HG03097 (cell line): ENCODE measurements around the gene AZIN2.

Experiments
- ATAC-seq: cut with Tn5 transposase; IDR thresholded peaks from one replicate; pipeline ENCODE4 v1.9.1; 2021; ENCODE audit not compliant: unreplicated experiment, low FRiP score

AZIN2 gene

DNA sequence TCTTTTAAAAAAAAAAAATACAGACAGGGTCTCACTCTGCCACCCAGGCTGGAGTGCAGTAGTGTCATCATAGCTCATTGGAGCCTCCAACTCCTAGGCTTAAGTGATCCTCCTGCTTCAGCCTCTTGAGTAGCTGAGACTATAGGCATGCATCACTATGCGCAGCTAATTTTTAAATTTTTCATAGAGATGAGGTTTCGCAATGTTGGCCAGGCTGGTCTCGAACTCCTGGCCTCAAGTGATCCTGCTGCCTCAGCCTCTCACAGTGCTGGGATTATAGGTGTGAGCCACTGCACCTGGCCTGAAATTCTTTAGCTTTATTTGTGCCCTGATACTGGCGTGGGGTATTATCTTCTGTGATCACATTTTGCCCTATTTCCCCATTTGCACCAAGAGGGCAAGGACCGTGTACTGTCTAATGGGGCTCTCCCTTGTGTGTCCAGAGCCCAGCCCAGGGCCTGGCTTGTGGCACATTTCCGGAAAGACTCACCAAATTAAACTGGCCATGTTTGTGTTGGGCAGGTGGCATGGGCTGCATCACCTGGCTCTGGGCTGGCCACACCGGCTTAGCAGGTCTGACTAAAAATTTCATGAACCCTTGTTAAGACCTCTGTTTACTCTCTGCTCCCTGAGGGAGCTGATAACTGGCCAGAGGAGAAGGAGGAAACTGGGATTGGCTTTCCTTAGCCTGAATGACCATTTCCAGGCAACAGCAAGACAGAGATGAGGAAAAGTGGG, 68.7 kb downstream of the AZIN2 start:
- no peak for ATAC-seq

DNA sequence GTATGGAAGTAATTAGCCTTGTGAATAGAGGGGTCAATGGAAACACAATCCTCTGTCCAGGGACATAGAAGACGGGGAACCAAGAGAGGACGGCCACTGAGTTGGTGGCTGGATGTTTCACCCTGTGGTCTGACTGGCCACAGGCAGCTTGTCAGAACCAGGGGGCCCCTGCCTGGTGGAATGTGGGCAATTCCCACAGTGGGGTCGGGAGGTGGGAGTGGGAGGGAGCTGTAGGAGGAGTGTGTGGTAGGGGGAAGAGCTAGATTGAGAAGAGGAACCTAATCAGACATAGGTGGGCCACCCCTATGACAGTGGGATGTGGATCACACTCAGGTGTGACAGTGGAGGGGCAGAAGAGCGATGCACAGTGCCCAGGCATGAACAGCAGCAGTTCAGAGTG, 69.6 kb downstream of the AZIN2 start:
- ATAC-seq, result no peak

DNA sequence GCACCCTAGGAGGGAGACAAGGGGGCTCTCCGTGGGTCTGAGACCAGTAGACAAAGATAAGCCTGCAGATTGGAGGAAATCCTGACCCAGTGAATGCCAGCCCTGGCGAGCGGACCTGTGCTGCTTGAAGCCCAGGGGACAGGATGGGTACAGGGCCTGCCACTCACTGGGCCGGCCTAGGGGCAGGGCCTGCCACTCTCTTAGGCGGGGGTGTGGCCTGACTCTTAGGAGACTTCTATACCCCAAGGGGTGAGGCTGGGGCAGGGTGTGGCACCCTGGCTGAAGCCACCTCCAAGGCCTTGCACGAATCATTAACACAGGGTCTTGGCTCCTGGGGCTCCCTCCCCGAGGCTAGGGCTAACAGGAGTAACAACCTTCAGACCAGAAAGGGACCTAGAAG, 70.2 kb downstream of the AZIN2 start:
- no peak for ATAC-seq

DNA sequence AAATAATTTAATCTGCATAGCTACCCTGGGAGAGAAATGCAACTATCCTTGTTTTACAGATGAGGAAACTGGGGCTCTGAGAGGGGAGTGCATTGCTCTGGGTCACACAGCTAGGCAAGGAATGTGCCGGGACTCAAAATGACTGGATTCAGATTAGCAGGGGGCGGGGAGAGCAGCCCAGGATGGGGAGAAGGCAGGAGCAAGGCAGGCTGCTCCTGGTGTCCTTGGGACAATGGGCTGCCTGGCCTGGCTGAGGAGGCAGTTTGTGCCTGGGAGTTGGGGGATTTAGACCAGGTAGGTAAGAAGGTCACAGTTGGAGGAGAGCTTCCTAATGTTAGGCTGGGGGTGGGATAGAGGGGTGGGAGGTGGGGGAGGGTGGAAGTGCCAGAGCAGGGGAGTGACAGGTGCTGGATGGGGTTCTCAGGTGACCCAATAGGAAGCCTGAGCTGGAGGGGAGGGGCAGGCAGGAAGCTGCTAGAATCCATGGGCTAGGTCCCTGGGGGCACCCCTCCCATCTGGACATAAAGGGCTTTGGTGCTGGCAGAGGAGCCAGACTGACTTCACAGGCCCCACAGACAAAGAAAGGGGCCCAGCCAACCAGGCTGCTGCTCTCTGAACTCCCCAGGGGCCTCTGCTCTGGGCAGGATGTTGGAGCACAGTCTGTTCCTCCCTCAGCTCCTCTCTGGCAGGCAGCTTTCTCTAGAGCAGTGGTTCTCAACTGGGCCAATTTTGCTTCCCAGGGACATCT, 71.9 kb downstream of the AZIN2 start:
- ATAC-seq, result no peak

DNA sequence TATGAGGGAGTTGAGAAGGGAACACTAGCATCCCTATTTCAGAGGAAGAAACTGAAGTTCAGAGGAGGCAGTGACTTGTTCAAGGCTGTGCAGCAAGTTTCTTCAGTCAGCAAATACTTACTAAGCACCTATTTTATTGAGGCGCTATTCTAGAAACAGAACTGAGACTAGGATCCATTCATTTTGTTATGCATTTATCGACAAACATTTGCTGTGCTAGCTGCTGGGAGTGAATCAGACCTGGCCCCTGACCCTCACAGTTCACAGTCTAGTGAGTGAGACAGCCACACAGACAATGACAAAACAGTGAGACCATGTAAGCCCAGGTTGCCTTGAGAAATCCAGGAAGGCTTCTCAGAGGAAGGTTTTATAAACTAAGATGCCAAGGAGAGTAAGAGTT, 72.7 kb downstream of the AZIN2 start:
- no peak for ATAC-seq

DNA sequence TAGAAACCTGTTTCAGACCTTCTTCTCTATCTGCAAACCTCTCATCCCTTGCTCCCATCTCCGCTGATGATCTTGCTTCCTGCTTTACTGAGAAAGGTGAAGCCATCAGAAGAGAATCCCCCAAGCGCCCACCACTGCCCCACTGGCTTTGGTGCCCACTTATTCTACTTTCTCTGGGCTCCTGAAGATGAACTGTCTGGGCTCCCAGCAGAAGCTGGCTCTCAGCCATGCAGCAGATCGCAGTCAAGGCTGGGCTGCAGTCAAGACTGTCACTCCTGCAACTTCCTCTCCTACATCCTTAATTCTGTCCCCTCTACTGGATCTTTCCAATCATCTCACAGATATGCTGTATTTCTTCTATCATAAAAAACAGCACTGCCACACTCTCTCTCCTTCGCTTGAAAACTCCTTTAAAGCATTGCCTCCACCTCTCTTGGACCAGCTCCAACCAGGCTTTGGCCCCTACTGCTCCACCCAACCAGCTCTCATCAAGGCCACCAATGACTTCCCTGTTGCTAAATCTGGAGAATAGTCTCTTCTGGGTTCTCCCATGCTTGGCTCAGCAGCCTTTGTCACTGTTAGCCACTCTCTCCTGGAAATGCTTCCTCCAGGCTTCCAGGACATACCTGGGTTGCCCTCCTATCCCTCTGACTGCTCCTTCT, 75.1 kb downstream of the AZIN2 start:
- no peak for ATAC-seq

DNA sequence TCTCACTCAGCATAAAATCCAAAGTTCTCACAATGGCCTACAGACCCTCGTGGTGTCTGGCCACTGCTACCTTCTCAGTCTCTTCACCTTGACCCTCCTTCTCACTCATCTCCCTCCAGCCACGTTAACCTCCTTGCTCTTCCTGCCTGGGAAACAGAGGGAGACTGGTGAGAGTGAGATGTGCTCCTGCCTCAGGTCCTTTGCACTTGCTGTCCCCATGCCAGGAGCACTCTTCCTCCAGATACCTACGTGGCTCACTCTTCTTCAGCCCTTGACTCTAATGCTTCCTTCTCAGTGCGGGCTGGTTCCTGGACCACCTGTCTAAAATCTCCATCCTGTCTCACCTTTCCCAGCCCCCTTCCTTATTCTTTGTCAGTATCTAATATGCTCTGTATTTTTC, 76.2 kb downstream of the AZIN2 start:
- no peak for ATAC-seq

DNA sequence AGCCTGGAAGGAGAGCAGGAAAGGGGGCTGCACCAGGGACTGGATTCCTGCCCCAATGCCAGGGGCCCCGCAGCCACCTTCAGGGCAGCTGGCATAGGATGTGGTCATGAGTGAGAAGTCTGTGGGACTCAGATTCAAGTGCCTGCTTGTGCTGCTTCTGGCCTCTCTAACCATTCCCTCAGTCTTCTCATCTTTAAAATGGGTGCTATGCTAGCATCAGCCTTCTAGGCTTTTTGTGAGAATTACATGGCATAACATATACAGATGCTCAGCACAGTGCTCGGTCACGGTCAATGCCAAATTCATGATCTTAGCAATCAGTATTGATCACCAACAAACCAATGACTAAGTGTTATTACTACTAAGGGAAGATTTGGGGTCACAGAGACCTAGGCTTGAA, 77.4 kb downstream of the AZIN2 start:
- ATAC-seq, result no peak

DNA sequence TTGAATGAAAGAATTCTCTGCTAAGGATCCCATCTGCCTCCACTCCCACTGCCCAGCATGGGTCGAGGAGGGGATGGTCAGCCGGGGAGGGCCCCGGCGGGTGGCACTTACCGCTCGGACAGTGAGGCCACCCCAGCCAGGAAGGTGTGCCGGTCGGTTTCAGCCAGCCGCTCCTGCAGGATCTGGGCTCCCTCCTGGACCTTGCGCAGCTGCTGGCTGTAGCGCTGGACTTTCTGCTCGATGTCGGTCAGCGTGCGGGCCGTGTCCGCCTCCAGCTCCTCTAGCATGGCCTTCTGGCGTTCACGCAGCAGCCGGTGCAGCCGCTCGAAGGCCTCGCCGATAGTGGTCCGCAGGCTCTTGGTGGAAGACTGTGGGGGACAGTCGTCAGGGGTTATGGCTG, 78.6 kb downstream of the AZIN2 start:
- no peak for ATAC-seq

DNA sequence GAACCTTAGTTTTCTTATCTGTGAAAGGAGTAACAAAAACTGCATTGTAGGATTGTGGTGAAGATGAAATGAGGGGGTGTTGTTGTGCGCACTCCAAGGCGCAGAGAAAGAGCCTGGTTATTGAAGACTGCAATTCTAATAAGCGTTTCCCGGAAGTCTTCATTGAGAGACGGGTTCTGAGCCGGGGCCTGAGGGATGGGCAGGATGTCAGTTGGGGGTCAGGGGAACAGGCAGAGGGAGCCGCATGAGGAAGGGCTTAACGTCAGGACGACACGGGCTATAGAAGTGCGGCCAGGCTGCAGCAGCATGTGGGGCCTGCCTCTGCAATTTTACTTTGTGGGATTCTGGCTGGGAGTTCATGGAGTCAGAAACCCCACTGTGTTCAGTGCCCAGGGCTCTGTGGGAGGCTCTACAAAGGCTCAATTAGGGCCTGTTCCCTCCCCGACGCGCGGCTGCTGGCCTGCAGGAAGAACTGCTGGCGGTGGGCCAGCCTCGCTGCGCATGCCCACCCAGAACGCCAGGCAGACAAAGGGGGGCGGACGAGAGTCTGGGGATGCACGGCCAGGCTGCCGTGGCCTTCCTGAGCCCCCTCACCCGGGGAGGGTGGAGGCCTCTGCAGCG, 80.2 kb downstream of the AZIN2 start:
- ATAC-seq, result no peak

DNA sequence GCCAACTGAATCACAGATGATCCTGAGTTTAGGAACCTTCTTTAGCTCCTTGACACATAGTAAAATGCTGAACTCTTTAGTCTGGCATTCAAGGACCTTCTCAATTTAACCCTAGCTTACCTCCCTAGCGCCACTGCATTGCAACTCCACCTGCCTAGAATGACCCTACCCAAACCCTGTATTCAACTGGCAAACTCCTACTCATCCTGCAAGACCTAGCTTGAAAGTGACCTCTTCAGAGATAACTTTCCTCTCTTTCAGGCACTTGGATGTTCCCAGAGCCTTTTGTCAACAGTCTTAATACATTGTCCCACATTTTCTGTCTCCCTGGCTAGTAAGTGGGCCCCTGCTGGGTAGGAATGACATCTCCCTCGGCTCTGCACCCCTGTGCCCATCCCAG, 81.2 kb downstream of the AZIN2 start:
- ATAC-seq, result no peak

DNA sequence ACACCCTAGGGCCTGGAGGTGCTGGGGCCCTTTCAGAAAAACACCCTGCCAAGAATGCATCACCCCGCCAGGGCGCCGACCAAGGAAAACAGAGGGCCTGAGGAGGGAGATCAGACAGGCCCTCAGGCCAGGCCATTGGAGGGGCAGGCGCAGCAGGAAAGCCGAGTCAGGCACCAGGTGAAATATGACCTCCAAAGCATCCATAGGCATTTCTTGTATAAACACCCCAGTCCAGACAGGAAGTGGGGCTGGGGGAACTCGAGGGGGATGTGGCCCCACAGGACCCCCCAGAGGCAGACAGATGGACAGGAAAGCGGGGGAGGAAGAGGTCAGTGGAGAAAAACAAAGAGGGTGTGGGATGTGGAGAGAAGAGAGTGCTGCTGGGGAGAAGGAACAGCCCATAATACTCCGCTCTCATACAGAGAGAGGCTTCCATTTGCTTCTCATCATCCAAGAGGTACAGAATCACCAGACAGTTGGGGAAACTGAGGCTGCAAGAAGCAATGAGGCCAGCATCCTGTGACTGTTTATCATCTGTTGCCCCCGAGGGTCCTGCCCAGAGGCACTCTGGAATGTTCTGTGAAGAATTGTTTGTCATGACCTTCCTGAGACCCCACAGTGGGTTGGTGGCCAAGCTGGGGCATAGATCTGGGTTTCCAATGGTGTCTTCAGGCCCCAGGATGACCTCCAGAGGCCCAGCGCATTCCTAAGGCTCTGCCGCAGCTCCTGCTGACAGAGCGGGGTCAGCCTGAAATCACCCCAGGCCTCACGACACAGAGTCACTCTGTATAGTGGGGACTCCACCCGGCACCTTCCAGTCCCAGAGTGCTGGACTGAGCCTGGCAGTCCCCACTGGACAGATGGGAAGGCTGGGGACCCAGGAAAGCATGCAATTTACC, 82.9 kb downstream of the AZIN2 start:
- no peak for ATAC-seq

DNA sequence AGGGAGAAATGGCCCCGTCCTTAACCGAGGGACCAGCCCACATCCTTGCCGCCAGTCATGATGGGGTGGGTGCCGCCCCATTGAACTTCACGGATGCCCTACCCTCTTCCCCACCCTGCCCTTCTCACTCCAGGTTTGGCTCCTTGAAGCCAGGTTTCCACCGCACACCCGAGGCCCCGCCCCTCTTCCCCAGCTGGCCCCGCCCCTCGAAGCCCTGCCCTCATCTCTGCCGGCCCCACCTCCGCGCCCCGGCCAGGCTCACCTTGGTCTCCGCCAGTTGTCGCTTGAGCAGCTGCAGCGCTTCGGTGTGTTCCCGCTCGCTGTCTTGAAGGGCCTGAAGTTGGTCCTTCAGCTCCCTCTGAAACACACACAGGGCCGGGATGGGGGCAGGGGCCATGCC, 84.3 kb downstream of the AZIN2 start:
- ATAC-seq, result no peak

DNA sequence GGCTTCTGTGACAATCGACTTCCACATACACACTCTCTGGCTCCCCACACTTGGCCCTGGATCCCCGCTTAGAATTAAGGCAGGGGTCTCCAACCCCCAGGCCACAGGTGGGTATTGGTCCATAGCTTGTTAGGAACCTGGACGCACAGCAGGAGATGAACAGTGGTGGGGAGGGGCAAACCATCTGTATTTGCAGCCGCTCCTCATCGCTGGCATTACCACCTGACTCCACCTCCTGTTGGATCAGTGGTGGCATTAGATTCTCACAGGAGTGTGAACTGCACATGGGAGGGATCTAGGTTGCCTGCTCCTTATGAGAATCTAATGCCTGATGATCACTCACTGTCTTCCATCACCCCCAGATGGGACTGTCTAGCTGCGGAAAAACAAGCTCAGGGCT, 84.9 kb downstream of the AZIN2 start:
- ATAC-seq, result no peak

DNA sequence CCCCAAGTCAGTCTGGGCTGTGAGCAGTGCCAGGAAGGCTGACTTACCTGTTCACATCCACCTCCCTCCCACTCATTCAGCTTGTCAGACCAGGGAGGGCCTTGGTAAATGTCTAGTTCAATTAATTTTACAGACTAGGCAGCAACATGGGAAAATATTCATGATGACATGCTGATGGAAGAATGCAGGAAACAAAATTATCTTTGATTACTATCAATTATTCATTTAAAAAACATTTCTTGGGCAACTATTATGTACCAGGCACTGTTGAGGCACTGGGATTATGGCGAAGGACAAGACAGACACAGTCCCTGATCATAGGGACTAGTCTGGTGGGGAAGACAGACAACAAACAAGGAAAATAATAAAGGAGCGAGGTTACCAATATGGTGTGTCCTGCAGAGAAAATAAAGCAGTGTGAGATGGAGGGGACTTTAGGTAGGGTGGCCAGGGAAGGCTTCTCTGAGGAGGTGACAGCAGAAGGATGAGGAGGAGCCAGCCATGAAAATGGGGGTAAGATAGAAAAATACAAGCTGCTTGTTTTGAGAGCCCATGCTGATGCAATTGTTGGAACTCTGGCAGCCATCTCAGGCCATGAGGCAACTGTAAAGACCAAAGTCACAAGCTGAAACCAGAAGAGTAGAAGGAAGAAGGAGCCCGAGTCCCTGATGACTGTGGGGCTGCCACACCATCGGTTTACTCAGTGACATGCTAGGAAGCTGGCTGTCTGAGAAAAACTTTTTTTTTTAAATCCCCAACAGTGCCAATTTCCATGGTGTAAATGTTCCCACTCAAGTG, 86.9 kb downstream of the AZIN2 start:
- no peak for ATAC-seq

DNA sequence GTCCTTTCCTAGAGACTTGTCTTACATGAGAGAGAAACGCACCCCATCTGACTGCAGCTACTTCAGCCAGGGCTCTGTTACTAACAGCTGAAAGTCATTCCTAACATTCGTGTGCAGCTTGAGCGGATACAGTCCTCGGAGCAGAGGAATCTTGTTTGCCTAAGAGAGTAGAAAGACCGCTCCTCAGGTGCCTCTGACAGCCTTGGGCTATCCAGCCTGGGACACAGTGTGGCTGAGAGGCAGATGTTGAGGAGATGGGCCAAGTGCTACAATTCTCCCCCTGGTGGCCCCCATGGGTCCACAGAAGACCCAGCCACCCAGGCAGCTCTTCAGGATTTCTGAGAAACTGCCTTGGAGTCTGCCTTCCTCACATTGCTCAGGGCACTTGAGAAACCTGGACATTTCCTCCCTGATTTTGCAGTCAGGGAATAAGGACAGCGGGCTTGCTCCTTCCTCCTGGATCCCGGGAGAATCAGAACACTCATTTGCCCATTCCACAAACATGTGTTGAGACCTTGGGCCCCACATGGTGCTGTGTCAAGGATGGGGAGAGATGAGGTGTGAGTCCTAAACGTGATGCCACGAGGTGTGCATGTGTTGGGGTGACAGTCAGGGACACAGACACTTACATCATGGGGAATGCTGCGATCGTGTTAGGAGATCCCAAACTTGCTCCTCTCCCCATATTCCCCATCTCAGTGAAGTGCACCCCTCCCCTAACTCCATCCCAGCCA, 87.8 kb downstream of the AZIN2 start:
- no peak for ATAC-seq

DNA sequence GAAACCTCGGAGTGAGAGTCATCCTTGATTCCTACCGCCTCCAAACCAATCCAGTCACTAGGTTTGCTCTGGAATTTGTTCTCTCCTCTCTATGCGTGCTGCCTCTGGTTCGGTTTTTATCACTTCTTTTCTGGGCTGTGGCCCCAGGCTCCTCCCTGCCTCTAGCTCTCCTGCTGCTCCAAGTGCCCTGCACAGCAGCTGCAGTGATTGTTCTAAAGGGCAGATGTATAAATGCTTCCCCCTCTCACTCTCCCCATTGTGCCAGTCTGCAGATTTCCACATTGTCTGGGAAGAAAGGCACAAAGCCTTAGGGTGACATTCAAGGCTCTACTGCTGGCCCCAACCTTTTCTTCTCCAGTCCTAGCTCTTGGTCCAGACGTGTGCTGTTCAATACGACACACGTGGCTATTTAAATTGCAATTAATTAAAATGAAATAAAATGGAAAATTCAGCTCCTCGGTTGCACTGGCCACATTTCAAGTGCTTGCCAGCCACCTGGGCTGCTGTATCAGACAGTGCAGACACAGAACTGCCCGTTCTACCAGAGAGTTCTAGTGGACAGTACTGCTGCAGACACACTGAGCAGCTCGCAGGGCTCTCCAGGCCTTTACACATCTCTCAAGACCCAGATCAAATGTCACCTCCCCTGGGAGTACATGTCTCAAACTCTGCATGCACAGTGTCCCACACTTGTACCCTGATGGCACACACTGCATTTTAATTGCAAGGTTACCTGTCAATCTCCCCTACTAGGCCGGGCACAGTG, 88.5 kb downstream of the AZIN2 start:
- ATAC-seq, result no peak
